Adrenal gland (tissue), 5 donors: Measurements from ENCODE around the gene KRT79.

ENCODE experiments used
- CTCF ChIP-seq, 6 experiments: fragments of 450-650 bp in 4 of 6; fragments of 200-600 bp in 2 of 6; sonication (generic) in 1 of 6; IDR thresholded peaks; 1 replicate in 5 of 6; 2 replicates in 1 of 6; pipeline versions ENCODE4 v1.5.1 to v1.8.0; 2016 to 2021; ENCODE audit warnings: antibody characterized with exemption in 6 of 6, mild to moderate bottlenecking in 2 of 6, moderate library complexity in 1 of 6
- POLR2A ChIP-seq, 2 donors: fragments of 450-650 bp; IDR thresholded peaks; one replicate each; pipeline ENCODE4 v1.6.1; 2017; ENCODE audit warnings: antibody characterized with exemption in 2 of 2, mild to moderate bottlenecking in 2 of 2, moderate library complexity in 1 of 2
- donor health status: DM: no; HTN: no; CAD: no.

- no peak for TF ChIP-seq CTCF (IDR thresholded peaks at IDR 0.05)
- TF ChIP-seq POLR2A (IDR thresholded peaks at IDR 0.05), result no peak
Observed at GRCh38 chr12:52812073-52812400, 22.1 kb downstream of the KRT79 start.
